ENCODE results near the gene TMEM272. TPM values are rescaled to one million over a fixed set of nuclear protein-coding genes. Genes with fewer than 3 reads are reported as not detected.
A peak's percentile ranks its signal among the peaks of the same experiment; 100 is the strongest.

Gene TMEM272
- total RNA-seq, 2 donors from 2014 or later, result not detected

GRCh38 chr13:51834581-51835171 lies 10.3 kb downstream of the TMEM272 start:
- WGBS, 2 donors, result 64 to 67% methylated on average over 6 to 7 of the region's 7 CpGs
- H3K27me3 ChIP-seq, result no peaks in the 10 kb centered on the region
- no peaks in the 10 kb centered on the region for H3K9me3 ChIP-seq
- ATAC-seq (no peak), DNase-seq (no peak)
- H3K36me3 ChIP-seq (replicated peaks in 1 of 2; ENCODE audit: insufficient read depth in 1 of 2, low read depth in 2 of 2), result no peaks in the 10 kb centered on the region
- TF ChIP-seq POLR2A (IDR thresholded peaks at IDR 0.05), result no peak
- TF ChIP-seq, protein P1, sequence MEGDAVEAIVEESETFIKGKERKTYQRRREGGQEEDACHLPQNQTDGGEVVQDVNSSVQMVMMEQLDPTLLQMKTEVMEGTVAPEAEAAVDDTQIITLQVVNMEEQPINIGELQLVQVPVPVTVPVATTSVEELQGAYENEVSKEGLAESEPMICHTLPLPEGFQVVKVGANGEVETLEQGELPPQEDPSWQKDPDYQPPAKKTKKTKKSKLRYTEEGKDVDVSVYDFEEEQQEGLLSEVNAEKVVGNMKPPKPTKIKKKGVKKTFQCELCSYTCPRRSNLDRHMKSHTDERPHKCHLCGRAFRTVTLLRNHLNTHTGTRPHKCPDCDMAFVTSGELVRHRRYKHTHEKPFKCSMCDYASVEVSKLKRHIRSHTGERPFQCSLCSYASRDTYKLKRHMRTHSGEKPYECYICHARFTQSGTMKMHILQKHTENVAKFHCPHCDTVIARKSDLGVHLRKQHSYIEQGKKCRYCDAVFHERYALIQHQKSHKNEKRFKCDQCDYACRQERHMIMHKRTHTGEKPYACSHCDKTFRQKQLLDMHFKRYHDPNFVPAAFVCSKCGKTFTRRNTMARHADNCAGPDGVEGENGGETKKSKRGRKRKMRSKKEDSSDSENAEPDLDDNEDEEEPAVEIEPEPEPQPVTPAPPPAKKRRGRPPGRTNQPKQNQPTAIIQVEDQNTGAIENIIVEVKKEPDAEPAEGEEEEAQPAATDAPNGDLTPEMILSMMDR (IDR thresholded peaks at IDR 0.05), result no peak
- H3K4me3 ChIP-seq, result no peak overlapping the region
- no peak overlapping the region for H3K27ac ChIP-seq
- H3K4me1 ChIP-seq, result no peaks in the 10 kb centered on the region
- intact Hi-C loops (cut with DNase I), result no loop called here

- ATAC-seq (no peak), DNase-seq (no peak)
- H3K27ac ChIP-seq, result no peak overlapping the region
- H3K36me3 ChIP-seq (replicated peaks in 1 of 2; ENCODE audit: insufficient read depth in 1 of 2, low read depth in 2 of 2), result no peaks in the 10 kb centered on the region
- 79 to 80% methylated on average over 10 of the region's 10 CpGs for WGBS, 2 donors
- no peaks in the 10 kb centered on the region for H3K9me3 ChIP-seq
- H3K4me1 ChIP-seq, result no peaks in the 10 kb centered on the region
- no peak for TF ChIP-seq POLR2A (IDR thresholded peaks at IDR 0.05)
- TF ChIP-seq, protein P1 (IDR thresholded peaks at IDR 0.05), result no peak
- H3K4me3 ChIP-seq, result no peak overlapping the region
- intact Hi-C loops (cut with DNase I), result no loop called here
- H3K27me3 ChIP-seq, result no peaks in the 10 kb centered on the region
These were observed 11.0 kb downstream of the TMEM272 start for GRCh38 chr13:51833980-51834379.

GRCh38 chr13:51832471-51833152 lies 12.4 kb downstream of the TMEM272 start:
- Histone ChIP-seq H3K36me3 (replicated peaks in 1 of 2; ENCODE audit: insufficient read depth in 1 of 2, low read depth in 2 of 2) (no peaks in the 10 kb centered on the region), H3K4me3 (no peak overlapping the region), H3K4me1 (no peaks in the 10 kb centered on the region), H3K27me3 (no peaks in the 10 kb centered on the region), H3K27ac (no peak overlapping the region), H3K9me3 (no peaks in the 10 kb centered on the region)
- DNase-seq (peak in 3 of 4 donors; percentile 31 to 51 (median 47)), ATAC-seq (peak; percentile 64)
- intact Hi-C loops (cut with DNase I), result no loop called here
- WGBS, 2 donors, result 66 to 69% methylated on average over 6 of the region's 6 CpGs
- TF ChIP-seq, protein P1 (IDR thresholded peaks at IDR 0.05), result peak in 5 of 7 experiments; percentile 38 to 62 (median 49)
- TF ChIP-seq POLR2A (IDR thresholded peaks at IDR 0.05), result no peak

GRCh38 chr13:51831519-51831918 lies 13.5 kb downstream of the TMEM272 start:
- WGBS, 2 donors, result 80 to 90% methylated on average over 3 to 5 of the region's 5 CpGs
- no peaks in the 10 kb centered on the region for H3K27me3 ChIP-seq
- DNase-seq (no peak), ATAC-seq (no peak)
- H3K36me3 ChIP-seq (replicated peaks in 1 of 2; ENCODE audit: insufficient read depth in 1 of 2, low read depth in 2 of 2), result no peaks in the 10 kb centered on the region
- no peak overlapping the region for H3K27ac ChIP-seq
- TF ChIP-seq, protein P1 (IDR thresholded peaks at IDR 0.05), result no peak
- TF ChIP-seq POLR2A (IDR thresholded peaks at IDR 0.05), result no peak
- H3K4me1 ChIP-seq, result no peaks in the 10 kb centered on the region
- no peaks in the 10 kb centered on the region for H3K9me3 ChIP-seq
- intact Hi-C loops (cut with DNase I), result no loop called here
- no peak overlapping the region for H3K4me3 ChIP-seq

- H3K36me3 ChIP-seq (replicated peaks in 1 of 2; ENCODE audit: insufficient read depth in 1 of 2, low read depth in 2 of 2), result no peaks in the 10 kb centered on the region
These were observed 15.4 kb downstream of the TMEM272 start for GRCh38 chr13:51829568-51829899.

More at GRCh38 chr13:51829568-51829899, 15.4 kb downstream of the TMEM272 start:
- H3K4me1 ChIP-seq, result no peaks in the 10 kb centered on the region
- H3K27ac ChIP-seq, result no peak overlapping the region
- 85 to 90% methylated on average over 2 of the region's 2 CpGs for WGBS, 2 donors
- TF ChIP-seq, protein P1 (IDR thresholded peaks at IDR 0.05), result no peak
- TF ChIP-seq POLR2A (IDR thresholded peaks at IDR 0.05), result no peak
- DNase-seq (no peak), ATAC-seq (no peak)
- H3K27me3 ChIP-seq, result no peaks in the 10 kb centered on the region
- intact Hi-C loops (cut with DNase I), result no loop called here
- H3K9me3 ChIP-seq, result no peaks in the 10 kb centered on the region
- no peak overlapping the region for H3K4me3 ChIP-seq
